GM13977 (cell line): ENCODE measurements around the gene PDE6A.
"Not testable (repeated sequence)": the region's sequence is repeated elsewhere in the genome, so short reads cannot be mapped to it uniquely, and the experiment has no call there.

Source experiments
- DNase-seq: peaks from one replicate; pipeline ENCODE4 v3.0.0; 2012; ENCODE audit warnings: low spot score
- in situ Hi-C: fragments of 300-500 bp; cut with MboI; formaldehyde crosslinking; loops from one replicate; pipeline ENCODE4 v1.12.0; 2022; ENCODE audit warnings: low sequenced_read_pairs, low pct_unique_long_range_greater_than_20kb, mixed read lengths, inconsistent platforms; ENCODE audit not compliant: unreplicated experiment
- TF ChIP-seq, protein P1 (sequence below): IDR thresholded peaks from 2 replicates; pipeline ENCODE4 v1.5.1; 2012; ENCODE audit warnings: mild to moderate bottlenecking, control low read depth; ENCODE audit not compliant: insufficient read depth; ENCODE audit errors: extremely low read depth, missing control alignments

Gene PDE6A

DNA sequence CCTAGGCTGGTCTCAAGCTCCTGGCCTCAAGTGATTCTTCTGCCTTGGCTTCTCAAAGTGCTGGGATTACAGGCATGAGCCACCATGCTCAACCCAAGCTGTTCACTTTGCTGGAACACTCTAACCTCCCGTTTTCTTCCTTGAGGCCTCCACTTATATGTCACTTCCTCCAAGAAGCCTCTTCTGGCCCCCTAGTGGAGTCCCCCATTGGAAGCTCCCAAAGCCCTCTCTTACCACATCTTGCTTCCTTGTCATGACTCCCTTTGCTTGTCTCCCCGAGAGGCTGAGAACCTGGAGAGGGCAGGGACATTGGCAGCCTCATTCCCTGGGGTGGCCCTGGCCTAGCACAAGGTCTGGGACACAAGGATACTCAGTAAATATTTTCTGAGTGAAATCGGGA lies 80.8 kb downstream of the PDE6A start:
- no peak for DNase-seq
- TF ChIP-seq, protein P1, sequence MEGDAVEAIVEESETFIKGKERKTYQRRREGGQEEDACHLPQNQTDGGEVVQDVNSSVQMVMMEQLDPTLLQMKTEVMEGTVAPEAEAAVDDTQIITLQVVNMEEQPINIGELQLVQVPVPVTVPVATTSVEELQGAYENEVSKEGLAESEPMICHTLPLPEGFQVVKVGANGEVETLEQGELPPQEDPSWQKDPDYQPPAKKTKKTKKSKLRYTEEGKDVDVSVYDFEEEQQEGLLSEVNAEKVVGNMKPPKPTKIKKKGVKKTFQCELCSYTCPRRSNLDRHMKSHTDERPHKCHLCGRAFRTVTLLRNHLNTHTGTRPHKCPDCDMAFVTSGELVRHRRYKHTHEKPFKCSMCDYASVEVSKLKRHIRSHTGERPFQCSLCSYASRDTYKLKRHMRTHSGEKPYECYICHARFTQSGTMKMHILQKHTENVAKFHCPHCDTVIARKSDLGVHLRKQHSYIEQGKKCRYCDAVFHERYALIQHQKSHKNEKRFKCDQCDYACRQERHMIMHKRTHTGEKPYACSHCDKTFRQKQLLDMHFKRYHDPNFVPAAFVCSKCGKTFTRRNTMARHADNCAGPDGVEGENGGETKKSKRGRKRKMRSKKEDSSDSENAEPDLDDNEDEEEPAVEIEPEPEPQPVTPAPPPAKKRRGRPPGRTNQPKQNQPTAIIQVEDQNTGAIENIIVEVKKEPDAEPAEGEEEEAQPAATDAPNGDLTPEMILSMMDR: no peak
- in situ Hi-C loops: no loop called here

- in situ Hi-C loops: no loop called here
- DNase-seq: no peak
- TF ChIP-seq, protein P1: no peak
Observed at GRCh38 chr5:149863176-149863575, 81.4 kb downstream of the PDE6A start.

- TF ChIP-seq, protein P1: no peak
- in situ Hi-C loops: no loop called here
- peak; percentile 58 for DNase-seq
Observed at GRCh38 chr5:149860801-149861322, 83.7 kb downstream of the PDE6A start.

DNA sequence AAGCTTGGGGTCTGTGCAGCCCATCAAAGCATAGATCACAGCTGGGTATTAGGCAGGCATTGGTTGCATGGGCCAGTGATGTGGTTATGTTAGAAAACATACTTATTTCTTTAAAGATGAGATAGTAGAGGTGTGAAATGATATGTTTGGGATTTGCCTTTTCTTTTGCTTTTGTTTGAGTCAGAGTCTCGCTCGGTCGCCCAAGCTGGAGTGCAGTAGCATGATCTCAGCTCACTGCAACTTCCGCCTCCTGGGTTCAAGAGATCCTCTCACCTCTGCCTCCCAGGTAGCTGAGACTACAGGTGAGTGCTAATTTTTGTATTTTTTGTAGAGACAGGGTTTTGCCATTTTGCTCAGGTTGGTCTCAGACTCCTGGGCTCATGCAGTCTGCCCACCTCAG lies 84.8 kb downstream of the PDE6A start:
- TF ChIP-seq, protein P1: no peak
- no peak for DNase-seq
- in situ Hi-C loops: no loop called here

DNA sequence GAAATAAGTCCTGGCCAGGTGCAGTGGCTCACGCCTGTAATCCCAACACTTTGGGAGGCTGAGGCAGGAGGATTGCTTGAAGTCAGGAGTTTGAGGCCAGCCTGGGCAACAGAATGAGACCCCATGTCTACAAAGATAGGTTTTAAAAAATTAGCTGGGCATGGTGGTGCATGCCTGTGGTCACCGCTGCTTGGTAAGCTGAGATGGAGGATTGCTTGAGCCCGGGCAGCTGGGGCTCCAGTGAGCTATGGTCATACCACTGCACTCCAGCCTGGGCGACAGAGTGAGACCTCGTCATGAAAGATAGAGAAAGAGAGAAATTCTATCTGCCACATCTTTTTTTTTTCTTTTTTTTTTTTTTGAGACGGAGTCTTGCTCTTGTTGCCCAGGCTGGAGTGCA lies 86.1 kb downstream of the PDE6A start:
- in situ Hi-C loops, DNase-seq: not testable (repeated sequence)

- no peak for DNase-seq
- TF ChIP-seq, protein P1: no peak
Observed at GRCh38 chr5:149857499-149857898, 87.1 kb downstream of the PDE6A start.

GRCh38 chr5:149855366-149855765 lies 89.2 kb downstream of the PDE6A start:
- no peak for DNase-seq
- in situ Hi-C loops: no loop called here
- TF ChIP-seq, protein P1: no peak

More at GRCh38 chr5:149857499-149857898, 87.1 kb downstream of the PDE6A start:
- in situ Hi-C loops: no loop called here
